ENCODE data around the gene ZNF180.
"Not testable (repeated sequence)": the region's sequence is repeated elsewhere in the genome, so short reads cannot be mapped to it uniquely, and the experiment has no call there.

The ZNF180 gene
- total RNA-seq, result 8.1 to 14.4 reads per million in 2 donors

DNA sequence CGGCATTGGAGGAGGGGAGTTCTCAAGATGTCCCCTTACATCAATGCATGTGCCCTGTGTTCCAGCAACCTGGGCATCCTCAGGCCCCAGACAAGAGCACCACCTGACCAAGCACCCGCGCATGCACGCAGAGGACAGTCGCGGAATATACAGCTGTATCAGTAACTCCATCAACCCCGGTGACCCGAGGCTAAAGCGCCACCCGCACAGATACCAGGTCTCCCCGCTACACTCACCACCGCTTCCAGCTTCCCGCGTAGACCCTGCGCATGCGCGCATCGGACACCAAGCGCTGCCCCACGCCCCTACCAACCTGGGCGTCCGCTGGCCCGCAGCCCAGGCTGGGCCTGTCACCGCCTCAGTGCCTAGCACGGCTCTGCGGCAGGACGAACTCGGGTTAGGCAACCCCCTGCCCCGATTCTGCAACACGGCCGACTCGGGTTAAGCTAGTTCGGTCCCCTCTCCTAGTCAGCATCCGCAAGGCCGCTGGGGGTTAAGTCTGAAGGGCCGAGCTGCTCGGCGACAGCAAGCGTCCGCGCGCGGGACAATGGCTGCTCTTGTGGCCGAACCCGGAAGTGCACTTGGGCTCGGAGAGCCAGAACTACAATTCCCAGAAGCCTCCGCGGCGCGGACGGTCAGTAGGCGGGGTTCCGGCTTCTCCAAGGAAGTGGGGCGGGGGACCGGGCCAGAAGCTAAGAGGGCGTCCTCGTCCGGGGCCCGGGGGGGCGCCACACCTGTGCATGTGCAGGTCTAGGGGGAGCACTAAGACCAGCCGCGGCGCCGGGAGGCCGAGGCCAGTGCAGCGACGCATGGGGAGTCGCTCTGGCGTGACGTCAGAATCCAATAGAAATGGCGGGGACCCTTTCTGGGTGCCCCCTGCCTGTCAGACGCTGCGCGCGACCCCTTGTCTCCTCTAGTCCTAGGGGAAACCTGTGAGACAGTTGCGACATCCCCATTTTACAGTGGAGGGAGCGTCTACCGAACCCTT is at the start of gene ZNF180:
Gene ZNF180, minus strand, starts transcription at position 561 of the 988 bp plus-strand sequence. CDS start 3,188 bp downstream, outside the sequence.
- peak; percentile 85 to 96 (median 92) for DNase-seq

DNA sequence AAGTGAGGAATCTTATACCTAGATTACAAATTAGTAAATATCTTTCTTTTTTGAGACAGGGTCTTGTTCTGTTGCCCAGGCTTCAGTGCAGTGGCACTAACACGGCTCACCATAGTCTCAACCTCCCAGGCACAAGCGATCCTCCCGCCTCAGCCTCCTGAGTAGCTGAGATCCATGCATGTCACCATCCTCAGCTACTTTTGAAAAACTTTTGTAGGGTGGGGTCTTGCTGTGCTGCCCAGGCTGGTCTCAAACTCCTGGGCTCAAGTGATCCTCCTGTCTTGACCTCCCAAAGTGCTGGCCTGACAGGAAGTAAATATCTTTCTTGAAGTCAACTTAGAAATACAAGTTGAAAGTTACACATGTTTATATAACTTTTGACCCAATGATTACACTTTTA is 49.2 kb upstream of the ZNF180 start:
- no peak for DNase-seq

DNA sequence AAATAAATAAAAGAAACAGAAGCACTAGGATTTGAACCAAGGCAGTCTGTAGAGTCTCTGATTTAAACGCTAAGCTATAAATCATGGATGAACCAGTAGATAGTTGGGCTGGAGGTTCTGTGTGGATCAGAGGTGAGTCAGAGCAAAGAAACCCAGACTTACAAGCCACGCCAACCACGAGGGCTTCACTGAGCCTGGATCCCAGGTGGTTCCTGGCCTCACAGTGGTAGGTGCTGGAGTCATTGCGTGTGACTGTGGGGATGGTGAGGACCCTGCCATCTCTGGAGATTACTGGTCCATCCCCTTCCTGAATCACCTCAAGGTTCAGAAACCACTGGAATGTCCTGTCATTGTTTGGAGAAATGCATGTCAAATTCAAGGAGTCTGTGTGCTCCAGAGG is 48.4 kb upstream of the ZNF180 start:
- no peak for DNase-seq

DNA sequence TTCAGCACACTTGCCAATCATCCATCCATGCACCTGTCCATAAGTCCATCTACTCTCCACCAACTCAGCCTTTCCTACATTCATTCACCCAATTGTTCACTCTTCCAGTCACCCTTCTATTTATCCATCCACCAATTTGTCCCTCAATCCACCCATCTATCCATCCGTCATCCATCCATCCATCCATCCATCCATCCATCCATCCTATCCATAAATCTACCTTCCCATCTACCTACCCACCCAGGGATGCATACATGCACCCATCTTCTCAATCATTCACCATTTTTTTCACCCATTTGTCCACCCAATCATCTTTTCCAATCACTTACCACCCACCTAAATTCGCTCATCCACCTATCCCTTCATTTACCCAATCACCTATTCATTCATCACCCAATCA is 43.7 kb upstream of the ZNF180 start:
- no peak for DNase-seq

DNA sequence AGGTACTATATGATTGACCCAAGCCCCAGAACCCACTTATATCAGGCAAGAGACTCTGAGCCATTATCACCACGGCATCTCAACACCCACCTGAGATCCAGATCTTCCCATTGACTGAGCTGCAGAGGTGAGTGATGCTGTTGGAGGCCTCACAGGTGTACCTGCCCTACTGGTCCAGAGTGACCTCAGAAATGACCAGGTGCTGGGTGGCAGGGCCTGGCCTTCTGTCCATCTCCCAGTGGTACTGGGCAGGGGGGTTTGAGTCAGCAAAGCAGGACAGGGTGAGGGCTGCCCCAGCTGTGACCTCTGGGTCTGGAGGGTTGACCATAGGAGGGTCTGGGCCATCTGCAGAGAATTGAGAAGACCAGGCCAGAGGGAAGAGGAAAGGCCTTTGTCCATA is 42.3 kb upstream of the ZNF180 start:
- no peak for DNase-seq

DNA sequence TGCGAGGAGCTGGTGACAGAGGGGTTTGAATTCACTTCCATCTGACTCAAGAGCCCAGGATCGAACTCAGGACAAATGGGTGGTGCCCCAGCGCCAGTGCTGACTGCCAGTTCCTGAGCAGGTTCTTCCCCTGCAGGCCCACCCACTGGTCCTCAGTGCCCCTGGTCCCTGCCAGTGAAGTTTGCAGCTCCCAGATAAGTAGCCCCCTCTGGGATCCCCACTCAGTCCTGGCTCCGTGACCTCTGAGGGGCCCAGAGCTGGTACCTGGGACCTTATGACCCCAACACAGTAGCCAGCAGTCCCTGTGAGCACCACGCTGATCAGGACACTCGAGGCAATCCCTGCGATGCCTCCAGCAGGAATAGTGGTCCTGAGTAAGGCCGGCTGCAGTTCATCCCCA is 40.4 kb upstream of the ZNF180 start:
- DNase-seq, result no peak

DNA sequence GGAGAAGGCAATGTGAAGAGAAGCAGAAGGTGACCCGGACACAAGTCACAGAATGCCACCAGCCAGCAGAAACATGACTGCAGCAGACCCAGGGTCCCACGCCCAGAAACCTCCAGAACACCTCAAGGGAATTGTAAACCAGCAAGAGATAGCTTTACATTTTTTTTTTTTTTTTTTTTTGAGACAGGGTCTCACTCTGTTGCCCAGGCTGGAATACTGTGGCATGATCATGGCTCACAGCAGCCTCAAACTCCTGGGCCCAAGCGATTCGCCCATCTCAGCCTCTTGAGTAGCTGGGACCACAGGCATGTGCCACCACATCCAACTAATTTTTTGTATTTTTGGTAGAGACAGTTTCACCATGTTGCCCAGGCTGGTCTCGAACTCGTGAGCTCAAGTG is 39.7 kb upstream of the ZNF180 start:
- DNase-seq, result no peak

DNA sequence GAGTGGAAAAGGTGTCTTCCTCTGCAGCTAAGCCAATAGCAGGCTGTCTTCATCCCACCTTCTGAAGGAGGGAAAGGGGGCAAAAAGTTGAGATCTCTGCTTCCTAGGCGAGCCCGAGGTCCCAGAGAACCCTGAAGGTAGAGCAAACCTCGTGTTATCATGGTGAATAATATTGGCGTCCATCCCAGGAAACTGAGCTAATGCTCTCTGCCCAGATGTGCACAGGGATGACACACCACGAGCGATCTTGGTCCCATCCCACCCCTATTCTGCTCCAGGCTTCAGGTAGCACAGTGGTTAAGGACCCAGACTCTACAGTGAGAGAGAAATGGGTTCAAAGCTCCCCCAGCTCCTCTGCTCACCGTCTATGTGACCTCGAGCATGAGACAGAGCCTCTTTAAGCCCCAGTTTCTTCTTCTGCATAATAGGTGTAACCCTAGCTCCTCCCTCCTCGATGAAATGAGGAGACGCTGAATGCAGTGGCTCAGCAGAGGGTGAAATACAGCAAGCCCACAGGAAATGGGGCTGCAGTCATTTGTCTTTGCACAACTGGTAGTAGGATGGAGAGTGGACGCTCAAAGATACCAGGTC is 39.0 kb upstream of the ZNF180 start:
- DNase-seq, result no peak

DNA sequence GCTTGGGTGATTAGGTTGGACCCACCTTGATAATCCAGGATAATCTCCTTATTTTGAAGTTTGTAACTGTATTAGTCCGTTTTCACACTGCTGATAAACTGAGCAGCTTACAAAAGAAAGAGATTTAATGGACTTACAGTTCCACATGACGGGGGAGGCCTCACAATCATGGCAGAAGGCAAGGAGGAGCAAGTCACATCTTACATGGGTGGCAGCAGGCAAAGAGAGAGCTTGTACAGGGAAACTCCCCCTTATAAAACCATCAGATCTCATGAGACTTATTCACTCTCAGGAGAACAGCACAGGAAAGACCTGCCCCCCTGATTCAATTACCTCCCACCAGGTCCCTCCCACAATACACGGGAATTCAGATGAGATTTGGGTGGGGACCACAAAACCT is 35.0 kb upstream of the ZNF180 start:
- not testable (repeated sequence) for DNase-seq

DNA sequence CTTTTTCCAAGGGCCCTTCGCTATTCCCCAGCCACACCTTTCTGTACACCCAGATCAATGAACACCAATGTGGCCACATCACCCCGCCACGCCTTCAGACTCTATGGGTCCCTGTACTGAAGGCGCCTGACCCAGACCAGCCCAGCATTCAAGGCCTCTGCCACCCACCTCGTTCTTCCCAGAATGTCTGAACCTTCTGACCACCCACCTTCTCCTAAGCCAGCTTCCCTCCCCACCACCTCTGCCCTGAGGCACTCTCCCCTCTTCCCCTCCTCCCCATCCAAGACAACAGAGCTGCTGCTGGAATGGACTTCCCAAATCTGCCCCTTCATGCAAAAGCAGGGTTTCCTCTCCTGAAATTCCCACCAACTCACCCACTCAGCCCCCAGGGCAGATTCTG is 32.5 kb upstream of the ZNF180 start:
- no peak for DNase-seq

DNA sequence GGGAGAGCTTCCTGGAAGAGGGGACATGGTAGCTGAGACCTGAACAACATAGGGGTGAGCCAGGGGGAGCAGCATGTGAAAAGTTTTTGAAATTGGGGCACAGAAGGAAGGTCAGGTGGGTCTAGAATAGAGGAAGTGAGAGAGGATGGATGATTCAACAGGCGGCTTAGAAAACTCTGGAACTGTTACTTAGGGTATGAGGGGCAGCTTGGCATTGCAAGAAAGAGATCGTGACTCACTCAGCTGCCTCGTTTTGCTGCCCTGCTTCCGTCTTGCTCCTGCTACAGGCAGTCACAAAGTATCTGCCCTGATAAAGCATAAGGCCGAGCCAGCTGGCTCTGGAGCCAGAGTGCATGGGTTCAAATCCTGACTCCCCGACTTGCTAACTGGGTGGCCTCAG is 30.5 kb upstream of the ZNF180 start:
- no peak for DNase-seq

DNA sequence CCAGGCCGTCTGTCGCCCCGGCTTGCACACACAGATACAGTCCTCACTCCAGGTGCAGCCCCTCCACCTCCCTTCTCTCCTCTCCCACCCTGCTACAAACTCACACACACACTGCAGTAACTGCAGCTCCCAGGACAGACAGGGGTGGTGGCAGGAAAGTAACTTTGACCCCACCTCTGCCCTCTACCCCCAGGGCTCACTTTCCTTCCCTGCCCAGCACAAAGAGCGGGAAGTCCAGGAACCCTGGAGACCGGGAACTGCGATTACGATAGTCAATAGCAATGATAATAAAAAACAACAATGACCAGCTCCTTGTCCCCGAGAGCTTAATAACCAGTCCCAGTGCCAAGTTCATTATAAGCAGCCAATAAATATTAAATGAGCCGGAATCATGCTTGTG is 29.2 kb upstream of the ZNF180 start, which contains the start of gene CEACAM20:
Gene CEACAM20, minus strand, starts transcription at position 140 of the 400 bp plus-strand sequence. CDS start 166 bp downstream, outside the sequence.
- no peak for DNase-seq

DNA sequence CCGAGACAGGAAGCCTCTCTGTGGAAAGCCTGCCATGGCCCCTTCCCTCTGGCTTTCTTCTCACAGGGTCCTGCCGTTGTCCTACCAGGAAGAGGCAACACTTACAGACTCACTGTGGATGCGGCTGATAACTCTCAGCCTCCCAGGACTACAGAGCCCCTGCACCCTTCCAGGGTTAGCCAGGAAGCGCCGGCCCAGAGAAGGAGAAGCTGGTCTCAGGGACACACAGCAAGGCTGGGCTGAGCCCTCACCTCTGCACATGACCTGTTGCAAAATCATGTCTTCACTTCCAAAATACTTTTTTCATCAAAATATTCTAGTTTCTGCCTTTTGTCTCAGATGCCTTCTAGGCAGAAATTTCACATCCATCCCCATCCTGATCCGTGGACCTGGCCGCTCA is 27.2 kb upstream of the ZNF180 start:
- no peak for DNase-seq

DNA sequence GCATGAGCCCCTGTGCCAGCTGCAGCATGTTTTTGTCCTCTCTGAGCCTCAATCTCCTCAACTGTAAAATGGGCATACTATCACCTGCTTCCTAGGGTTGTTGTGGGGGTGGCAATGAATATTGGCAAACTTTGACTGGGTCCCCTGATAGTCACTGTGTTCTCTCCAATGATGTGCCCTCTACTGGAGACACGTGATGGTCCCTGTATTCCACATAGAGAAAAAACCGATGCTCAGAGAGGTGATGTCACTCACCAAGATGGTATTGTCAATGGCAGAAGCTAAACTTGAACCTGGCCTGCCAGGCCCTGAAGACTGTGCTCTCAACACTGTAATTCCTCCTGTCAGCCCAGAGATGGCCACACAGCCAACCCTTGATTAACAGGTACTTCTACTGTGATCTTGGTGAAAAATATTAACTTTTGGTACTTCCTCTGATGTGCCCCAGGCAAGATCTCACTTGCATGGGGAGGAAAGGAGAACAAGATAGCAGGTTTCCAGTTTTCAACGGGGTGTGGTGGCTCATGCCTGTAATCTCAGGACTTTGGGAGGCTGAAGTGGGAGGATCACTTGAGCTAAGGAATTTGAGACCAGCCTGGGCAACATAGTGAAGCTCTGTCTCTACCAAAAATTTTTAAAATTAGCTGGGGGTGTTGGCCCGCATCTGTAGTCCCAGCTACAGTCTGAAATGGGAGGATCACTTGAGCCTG is 25.6 kb upstream of the ZNF180 start:
- DNase-seq, result no peak

DNA sequence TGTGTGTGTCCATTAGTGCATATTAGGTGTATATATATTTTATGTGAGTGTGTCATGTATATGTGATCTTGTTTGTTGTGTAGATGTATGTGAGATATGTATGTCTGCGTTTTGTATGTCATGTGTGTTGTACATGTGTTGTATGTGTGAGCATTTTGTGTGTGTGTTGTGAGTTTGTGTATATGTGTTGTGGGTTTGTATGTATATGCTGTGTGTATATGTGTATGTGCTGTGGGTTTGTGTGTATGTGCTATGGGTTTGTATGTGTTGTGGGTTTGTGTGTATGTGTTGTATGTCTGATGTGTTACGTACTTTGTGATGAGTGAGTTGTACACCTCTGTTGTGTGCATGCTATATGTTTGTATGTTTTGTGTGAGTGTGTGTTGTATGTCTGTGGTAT is 21.0 kb upstream of the ZNF180 start:
- no peak for DNase-seq

DNA sequence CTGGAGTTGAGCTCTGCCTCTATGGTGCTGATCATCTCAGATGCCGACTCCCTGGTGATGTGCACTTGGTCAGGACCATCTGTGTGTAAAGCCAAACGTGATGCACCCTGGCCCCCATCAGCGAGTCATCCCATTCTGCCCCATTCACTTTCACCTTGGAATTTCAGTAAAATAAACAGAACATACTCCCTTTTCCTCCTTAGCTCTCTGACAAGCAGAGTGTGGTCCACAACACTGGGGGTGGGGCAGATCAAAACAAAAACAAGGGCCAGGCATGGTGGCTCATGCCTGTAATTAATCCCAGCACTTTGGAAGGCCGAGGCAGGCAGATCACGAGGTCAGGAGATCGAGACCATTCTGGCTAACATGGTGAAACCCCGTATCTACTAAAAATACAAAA is 16.8 kb upstream of the ZNF180 start:
- DNase-seq, result no peak

DNA sequence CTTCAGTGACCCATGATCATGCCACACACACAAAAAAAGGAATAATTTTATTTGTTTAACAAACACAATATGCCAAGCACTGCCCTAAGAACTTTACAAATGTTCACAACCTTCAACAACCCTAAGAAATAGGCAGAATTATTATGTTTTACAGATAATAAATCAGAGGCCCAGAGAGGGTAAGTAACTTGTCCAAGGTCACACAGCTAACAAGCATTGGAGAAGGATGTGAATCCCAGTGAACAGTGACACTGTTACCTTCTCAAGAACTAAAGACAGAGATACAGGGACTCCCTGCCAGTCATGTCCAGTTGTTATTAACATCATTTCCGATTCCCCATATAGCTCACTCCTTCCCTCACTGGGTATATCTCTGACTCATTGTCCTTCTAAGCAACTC is 15.6 kb upstream of the ZNF180 start:
- DNase-seq, result no peak

DNA sequence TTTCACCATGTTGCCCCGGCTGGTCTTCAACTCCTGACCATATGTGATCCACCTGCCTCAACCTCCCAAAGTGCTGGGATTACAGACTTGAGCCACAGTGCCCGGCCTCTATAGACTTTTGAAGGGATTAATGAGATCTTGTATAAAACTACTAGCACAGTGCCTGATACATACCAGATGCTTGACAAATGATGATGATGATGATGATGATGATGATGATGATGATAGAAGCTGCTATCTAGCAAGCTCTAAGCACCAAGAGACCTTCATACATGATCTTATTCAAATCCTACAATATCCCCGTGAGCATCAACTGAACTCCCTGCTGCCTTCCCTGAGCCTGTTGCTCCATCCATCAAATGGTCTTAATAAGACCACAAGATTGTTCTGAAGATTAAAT is 14.7 kb upstream of the ZNF180 start:
- DNase-seq, result no peak

DNA sequence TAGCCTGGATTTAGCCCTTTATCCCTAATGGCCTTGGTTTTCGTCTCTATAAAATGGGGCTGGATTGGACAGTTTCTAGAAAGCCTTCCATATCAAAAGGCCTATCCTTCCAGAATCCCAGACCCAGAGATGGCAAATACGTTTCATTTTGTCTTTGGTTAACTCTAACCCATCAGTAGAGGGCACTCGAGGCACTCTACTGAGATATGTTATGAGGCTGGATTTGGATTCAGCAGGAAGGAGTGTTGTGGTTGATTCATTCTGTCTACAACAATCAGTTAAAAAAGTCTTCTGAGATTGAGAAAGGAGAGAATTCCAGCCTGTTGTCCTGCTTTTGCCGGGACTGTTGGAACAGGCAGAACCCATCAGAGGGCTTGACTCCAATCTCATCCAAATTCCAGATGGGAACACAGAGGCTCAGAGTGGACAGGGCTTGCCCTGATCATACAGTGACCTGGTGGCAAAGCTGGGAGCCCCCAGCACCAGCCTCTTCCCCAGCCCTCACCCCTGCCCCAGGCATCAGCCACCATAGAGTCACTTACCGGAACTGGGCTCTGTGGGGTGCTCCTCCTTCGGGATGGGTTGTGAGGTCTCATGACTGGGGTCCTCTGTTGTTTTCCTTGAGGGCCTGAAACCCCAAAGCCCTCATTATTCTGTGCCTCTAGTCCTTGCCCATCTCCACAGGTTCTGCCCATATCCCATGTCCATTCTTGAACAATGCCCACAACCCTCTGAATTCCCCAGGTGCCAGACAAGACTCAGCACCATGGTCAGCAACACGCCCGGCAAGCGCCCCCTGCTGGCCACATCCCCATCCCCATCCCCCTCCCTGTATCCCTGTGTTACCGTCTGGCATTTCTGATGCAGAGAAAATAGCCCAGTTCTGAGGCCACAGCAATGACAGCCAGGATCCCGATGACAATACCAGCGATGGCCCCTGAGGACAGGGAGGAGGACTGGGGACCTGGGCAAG is 12.3 kb upstream of the ZNF180 start:
- DNase-seq, result peak in 1 of 5 experiments; percentile 8

DNA sequence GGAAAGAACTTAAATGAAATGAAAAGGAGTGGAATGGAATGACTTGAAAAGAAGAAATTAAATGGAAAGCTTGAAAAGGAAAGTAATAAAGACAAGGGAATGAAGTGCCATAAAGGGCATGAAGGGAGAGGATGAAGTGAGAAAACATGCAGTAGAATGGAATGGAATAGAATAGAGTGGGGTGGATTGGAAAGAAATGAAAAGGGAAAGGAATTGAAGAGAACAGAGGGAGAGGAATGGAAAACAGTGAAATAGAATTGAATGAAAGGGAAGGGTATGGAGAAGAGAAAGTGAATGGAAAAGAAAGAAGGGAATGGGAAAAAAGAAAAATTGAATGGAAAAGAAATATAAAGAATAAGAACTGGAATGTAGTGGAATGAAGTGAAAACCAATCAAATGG is 9.2 kb upstream of the ZNF180 start:
- no peak for DNase-seq

DNA sequence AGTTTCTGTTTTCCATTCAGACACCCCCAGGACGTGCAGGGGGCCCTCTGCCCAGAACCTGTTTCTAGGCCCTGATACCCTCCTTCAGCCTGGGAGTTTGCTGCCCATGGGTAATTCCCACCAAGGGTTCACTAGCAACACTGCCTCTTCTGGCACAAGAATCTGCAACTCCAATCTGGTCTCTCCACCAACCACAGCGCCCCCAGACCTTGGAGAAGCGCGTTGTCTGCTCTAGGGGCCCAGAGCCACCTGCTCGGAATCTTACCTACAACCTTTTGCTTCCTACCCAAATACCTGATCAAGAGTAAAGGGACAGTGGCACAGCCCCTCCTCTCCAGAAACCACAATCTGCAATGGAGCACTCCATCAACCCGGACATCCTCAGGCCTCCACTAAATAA is 763 bp downstream of the ZNF180 start:
- DNase-seq, result no peak

DNA sequence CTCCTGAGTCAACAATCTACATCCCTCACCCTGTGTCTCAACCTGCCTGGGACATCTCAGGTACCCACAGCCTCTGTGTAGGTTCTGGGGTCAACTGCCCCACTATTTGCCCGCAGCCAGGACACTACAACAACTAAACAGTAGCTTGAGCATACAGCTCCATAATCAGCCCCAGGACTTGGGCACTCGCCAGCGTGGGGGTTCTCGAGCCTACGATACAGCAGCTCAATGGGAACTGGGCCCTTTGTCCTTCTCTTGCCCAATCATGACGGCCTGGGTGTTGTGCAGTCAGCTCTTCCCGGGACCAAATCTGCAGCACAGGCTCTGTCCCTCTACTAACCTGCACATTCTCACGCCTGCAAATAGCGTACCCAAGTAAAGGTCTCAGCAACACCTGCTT is 1.3 kb downstream of the ZNF180 start:
- DNase-seq, result no peak

Data from T-helper 2 cell (primary cell).